ENCODE results near the gene TCF4.

The TCF4 gene

DNA sequence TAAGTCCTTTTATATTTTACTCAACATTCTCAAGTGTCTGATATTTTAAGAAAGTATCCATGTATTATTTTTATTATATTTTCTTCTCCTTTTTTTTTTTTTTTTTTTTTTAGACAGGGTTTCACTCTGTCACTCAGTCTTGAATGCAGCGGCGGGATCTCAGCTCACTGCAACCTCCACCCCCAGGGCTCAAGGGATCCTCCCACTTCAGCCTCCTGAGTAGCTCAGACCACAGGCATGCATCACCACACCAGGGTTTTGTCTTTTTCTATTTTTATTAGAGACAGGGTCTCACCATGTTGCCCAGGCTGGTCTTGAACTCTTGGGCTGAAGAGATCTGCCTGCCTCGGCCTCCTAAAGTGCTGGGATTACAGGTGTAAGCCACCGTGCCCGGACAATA lies 212.1 kb downstream of the TCF4 start:
- no peak for TF ChIP-seq RARB (CRISPR knock-in tag; IDR thresholded peaks at IDR 0.05)
- TF ChIP-seq, protein P1, sequence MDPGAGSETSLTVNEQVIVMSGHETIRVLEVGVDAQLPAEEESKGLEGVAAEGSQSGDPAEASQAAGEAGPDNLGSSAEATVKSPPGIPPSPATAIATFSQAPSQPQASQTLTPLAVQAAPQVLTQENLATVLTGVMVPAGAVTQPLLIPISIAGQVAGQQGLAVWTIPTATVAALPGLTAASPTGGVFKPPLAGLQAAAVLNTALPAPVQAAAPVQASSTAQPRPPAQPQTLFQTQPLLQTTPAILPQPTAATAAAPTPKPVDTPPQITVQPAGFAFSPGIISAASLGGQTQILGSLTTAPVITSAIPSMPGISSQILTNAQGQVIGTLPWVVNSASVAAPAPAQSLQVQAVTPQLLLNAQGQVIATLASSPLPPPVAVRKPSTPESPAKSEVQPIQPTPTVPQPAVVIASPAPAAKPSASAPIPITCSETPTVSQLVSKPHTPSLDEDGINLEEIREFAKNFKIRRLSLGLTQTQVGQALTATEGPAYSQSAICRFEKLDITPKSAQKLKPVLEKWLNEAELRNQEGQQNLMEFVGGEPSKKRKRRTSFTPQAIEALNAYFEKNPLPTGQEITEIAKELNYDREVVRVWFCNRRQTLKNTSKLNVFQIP (CRISPR knock-in tag; IDR thresholded peaks at IDR 0.05; ENCODE audit: borderline replicate concordance, low read depth): no peak
- TF ChIP-seq ZNF565 (CRISPR knock-in tag; conservative IDR thresholded peaks at IDR 0.05; ENCODE audit: low read depth): no peak
- no peak for TF ChIP-seq BACH2 (CRISPR knock-in tag; IDR thresholded peaks at IDR 0.05; ENCODE audit: borderline replicate concordance)
- TF ChIP-seq OSR1 (CRISPR knock-in tag; IDR thresholded peaks at IDR 0.05): no peak
- TF ChIP-seq PPARA (CRISPR knock-in tag; IDR thresholded peaks at IDR 0.05; ENCODE audit: borderline replicate concordance): no peak
- TF ChIP-seq, protein P2, sequence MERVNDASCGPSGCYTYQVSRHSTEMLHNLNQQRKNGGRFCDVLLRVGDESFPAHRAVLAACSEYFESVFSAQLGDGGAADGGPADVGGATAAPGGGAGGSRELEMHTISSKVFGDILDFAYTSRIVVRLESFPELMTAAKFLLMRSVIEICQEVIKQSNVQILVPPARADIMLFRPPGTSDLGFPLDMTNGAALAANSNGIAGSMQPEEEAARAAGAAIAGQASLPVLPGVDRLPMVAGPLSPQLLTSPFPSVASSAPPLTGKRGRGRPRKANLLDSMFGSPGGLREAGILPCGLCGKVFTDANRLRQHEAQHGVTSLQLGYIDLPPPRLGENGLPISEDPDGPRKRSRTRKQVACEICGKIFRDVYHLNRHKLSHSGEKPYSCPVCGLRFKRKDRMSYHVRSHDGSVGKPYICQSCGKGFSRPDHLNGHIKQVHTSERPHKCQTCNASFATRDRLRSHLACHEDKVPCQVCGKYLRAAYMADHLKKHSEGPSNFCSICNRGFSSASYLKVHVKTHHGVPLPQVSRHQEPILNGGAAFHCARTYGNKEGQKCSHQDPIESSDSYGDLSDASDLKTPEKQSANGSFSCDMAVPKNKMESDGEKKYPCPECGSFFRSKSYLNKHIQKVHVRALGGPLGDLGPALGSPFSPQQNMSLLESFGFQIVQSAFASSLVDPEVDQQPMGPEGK (CRISPR knock-in tag; IDR thresholded peaks at IDR 0.05; ENCODE audit: borderline replicate concordance): no peak
- no peak for TF ChIP-seq TOX (CRISPR knock-in tag; IDR thresholded peaks at IDR 0.05; ENCODE audit: borderline replicate concordance)
- no peak for TF ChIP-seq ZNF70 (CRISPR knock-in tag; IDR thresholded peaks at IDR 0.05)
- TF ChIP-seq, protein P3, sequence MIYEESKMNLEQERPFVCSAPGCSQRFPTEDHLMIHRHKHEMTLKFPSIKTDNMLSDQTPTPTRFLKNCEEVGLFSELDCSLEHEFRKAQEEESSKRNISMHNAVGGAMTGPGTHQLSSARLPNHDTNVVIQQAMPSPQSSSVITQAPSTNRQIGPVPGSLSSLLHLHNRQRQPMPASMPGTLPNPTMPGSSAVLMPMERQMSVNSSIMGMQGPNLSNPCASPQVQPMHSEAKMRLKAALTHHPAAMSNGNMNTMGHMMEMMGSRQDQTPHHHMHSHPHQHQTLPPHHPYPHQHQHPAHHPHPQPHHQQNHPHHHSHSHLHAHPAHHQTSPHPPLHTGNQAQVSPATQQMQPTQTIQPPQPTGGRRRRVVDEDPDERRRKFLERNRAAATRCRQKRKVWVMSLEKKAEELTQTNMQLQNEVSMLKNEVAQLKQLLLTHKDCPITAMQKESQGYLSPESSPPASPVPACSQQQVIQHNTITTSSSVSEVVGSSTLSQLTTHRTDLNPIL (CRISPR knock-in tag; IDR thresholded peaks at IDR 0.05; ENCODE audit: low read depth): no peak
- no peak for TF ChIP-seq ARNTL (CRISPR knock-in tag; IDR thresholded peaks at IDR 0.05; ENCODE audit: borderline replicate concordance, low read depth)
- no peak for TF ChIP-seq ZC3H10 (CRISPR knock-in tag; IDR thresholded peaks at IDR 0.05)
- TF ChIP-seq, protein P4, sequence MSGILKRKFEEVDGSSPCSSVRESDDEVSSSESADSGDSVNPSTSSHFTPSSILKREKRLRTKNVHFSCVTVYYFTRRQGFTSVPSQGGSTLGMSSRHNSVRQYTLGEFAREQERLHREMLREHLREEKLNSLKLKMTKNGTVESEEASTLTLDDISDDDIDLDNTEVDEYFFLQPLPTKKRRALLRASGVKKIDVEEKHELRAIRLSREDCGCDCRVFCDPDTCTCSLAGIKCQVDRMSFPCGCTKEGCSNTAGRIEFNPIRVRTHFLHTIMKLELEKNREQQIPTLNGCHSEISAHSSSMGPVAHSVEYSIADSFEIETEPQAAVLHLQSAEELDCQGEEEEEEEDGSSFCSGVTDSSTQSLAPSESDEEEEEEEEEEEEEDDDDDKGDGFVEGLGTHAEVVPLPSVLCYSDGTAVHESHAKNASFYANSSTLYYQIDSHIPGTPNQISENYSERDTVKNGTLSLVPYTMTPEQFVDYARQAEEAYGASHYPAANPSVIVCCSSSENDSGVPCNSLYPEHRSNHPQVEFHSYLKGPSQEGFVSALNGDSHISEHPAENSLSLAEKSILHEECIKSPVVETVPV (CRISPR knock-in tag; IDR thresholded peaks at IDR 0.05): no peak
- no peak for TF ChIP-seq ZFP30 (CRISPR knock-in tag; IDR thresholded peaks at IDR 0.05)
- no peak for TF ChIP-seq ESRRG (CRISPR knock-in tag; IDR thresholded peaks at IDR 0.05)
- no peak for TF ChIP-seq GLIS3 (CRISPR knock-in tag; IDR thresholded peaks at IDR 0.05)
- no peak for TF ChIP-seq ISL1 (CRISPR knock-in tag; IDR thresholded peaks at IDR 0.05)
- TF ChIP-seq CSDC2 (CRISPR knock-in tag; IDR thresholded peaks at IDR 0.05): no peak
- TF ChIP-seq TCF4 (CRISPR knock-in tag; IDR thresholded peaks at IDR 0.05; ENCODE audit: borderline replicate concordance): no peak

DNA sequence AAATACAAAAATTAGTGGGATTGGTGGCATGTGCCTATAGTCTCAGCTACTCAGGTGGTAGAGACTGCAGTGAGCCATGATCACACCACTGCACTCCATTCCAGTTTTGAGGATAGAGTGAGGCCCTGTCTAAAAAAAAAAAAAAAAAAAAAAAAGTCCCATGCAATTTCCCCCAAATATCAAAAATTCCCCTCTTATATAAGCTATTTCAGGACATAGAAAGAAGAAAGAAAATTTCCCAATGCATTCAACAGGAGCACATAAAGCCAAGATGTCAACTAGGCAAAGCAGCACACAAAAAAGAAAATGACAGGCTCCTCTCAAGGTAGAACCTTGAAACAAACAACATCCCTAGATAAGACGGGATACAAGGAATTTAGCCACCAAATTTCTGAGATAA lies 213.3 kb downstream of the TCF4 start:
- ATAC-seq: no peak

More for the DNA sequence above, 212.1 kb downstream of the TCF4 start:
- ATAC-seq: no peak

More for the DNA sequence above, 213.3 kb downstream of the TCF4 start:
- TF ChIP-seq ESRRG (CRISPR knock-in tag; IDR thresholded peaks at IDR 0.05) (no peak), TCF4 (CRISPR knock-in tag; IDR thresholded peaks at IDR 0.05; ENCODE audit: borderline replicate concordance) (no peak), RARB (CRISPR knock-in tag; IDR thresholded peaks at IDR 0.05) (no peak), ZFP3 (CRISPR knock-in tag; IDR thresholded peaks at IDR 0.05) (no peak), OSR1 (CRISPR knock-in tag; IDR thresholded peaks at IDR 0.05) (no peak), GLIS3 (CRISPR knock-in tag; IDR thresholded peaks at IDR 0.05) (no peak), ARNTL (CRISPR knock-in tag; IDR thresholded peaks at IDR 0.05; ENCODE audit: borderline replicate concordance, low read depth) (no peak), ZC3H10 (CRISPR knock-in tag; IDR thresholded peaks at IDR 0.05) (no peak), TOX (CRISPR knock-in tag; IDR thresholded peaks at IDR 0.05; ENCODE audit: borderline replicate concordance) (no peak)
- TF ChIP-seq, protein P4 (CRISPR knock-in tag; IDR thresholded peaks at IDR 0.05): no peak
- TF ChIP-seq, protein P5, sequence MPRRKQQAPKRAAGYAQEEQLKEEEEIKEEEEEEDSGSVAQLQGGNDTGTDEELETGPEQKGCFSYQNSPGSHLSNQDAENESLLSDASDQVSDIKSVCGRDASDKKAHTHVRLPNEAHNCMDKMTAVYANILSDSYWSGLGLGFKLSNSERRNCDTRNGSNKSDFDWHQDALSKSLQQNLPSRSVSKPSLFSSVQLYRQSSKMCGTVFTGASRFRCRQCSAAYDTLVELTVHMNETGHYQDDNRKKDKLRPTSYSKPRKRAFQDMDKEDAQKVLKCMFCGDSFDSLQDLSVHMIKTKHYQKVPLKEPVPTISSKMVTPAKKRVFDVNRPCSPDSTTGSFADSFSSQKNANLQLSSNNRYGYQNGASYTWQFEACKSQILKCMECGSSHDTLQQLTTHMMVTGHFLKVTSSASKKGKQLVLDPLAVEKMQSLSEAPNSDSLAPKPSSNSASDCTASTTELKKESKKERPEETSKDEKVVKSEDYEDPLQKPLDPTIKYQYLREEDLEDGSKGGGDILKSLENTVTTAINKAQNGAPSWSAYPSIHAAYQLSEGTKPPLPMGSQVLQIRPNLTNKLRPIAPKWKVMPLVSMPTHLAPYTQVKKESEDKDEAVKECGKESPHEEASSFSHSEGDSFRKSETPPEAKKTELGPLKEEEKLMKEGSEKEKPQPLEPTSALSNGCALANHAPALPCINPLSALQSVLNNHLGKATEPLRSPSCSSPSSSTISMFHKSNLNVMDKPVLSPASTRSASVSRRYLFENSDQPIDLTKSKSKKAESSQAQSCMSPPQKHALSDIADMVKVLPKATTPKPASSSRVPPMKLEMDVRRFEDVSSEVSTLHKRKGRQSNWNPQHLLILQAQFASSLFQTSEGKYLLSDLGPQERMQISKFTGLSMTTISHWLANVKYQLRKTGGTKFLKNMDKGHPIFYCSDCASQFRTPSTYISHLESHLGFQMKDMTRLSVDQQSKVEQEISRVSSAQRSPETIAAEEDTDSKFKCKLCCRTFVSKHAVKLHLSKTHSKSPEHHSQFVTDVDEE (CRISPR knock-in tag; IDR thresholded peaks at IDR 0.05): no peak

Measured in SK-N-SH treated with all-trans-retinoic acid at 6 μM for 48 hours (cell line).